ENCODE results near the gene MYH10.
A peak's percentile ranks its signal among the peaks of the same experiment; 100 is the strongest.
"Not testable (repeated sequence)": the region's sequence is repeated elsewhere in the genome, so short reads cannot be mapped to it uniquely, and the experiment has no call there.

Gene MYH10
- long read RNA-seq, donor 1, partial matches to known transcripts = 12 of 12 reads
- long read RNA-seq, donor 1, other reads (novel, unspliced or antisense) = 0 of 12 reads
- long read RNA-seq, donor 2, full-length matches to known transcripts = 2 of 7 reads
- long read RNA-seq, donor 2, partial matches to known transcripts = 5 of 7 reads
- long read RNA-seq, donor 2, other reads (novel, unspliced or antisense) = 0 of 7 reads
- long read RNA-seq, donor 3, partial matches to known transcripts = 5 of 6 reads
- long read RNA-seq, donor 3, other reads (novel, unspliced or antisense) = 0 of 6 reads
- long read RNA-seq, donor 4, partial matches to known transcripts = 58 of 59 reads
- long read RNA-seq, donor 4, other reads (novel, unspliced or antisense) = 0 of 59 reads
- long read RNA-seq, donor 5, full-length matches to known transcripts = 6 of 35 reads
- long read RNA-seq, donor 5, partial matches to known transcripts = 29 of 35 reads
- long read RNA-seq, donor 5, other reads (novel, unspliced or antisense) = 0 of 35 reads
- long read RNA-seq, donor 6, partial matches to known transcripts = 28 of 32 reads
- long read RNA-seq, donor 6, other reads (novel, unspliced or antisense) = 0 of 32 reads
- long read RNA-seq, donor 7 = 0 reads
- long read RNA-seq, donor 8, full-length matches to known transcripts = 4 of 75 reads
- long read RNA-seq, donor 8, partial matches to known transcripts = 71 of 75 reads
- long read RNA-seq, donor 8, other reads (novel, unspliced or antisense) = 0 of 75 reads

- peak; percentile 82 for DNase-seq
These were observed at the start of gene MYH10 for GRCh38 chr17:8630227-8630801. TSS of gene MYH10 (minus strand) at chr17:8630725. CDS start at chr17:8623246, 7,479 bp downstream.

GRCh38 chr17:8679126-8679525 is 48.6 kb upstream of the MYH10 start:
- no peak for DNase-seq

- DNase-seq = no peak
These were observed 44.8 kb upstream of the MYH10 start for GRCh38 chr17:8675306-8675705.

- peak; percentile 56 for DNase-seq
These were observed 44.1 kb upstream of the MYH10 start for GRCh38 chr17:8674344-8675305.

- DNase-seq = peak; percentile 50
These were observed 43.1 kb upstream of the MYH10 start for GRCh38 chr17:8673612-8674011.

GRCh38 chr17:8672326-8672725 is 41.8 kb upstream of the MYH10 start:
- no peak for DNase-seq

- DNase-seq = peak; percentile 21
These were observed 39.9 kb upstream of the MYH10 start for GRCh38 chr17:8670421-8670820.

- DNase-seq = no peak
These were observed 37.7 kb upstream of the MYH10 start for GRCh38 chr17:8668176-8668740.

GRCh38 chr17:8667421-8667820 is 36.9 kb upstream of the MYH10 start:
- no peak for DNase-seq

GRCh38 chr17:8665684-8666083 is 35.2 kb upstream of the MYH10 start:
- DNase-seq = peak; percentile 31

GRCh38 chr17:8664456-8665126 is 34.1 kb upstream of the MYH10 start:
- peak; percentile 47 for DNase-seq

- DNase-seq = no peak
These were observed 32.4 kb upstream of the MYH10 start for GRCh38 chr17:8662973-8663372.

- no peak for DNase-seq
These were observed 31.7 kb upstream of the MYH10 start for GRCh38 chr17:8662076-8662831.

GRCh38 chr17:8660709-8661108 is 30.2 kb upstream of the MYH10 start:
- DNase-seq = not testable (repeated sequence)

- DNase-seq = no peak
These were observed 29.4 kb upstream of the MYH10 start for GRCh38 chr17:8659758-8660410.

- DNase-seq = no peak
These were observed 28.3 kb upstream of the MYH10 start for GRCh38 chr17:8658810-8659209.

- no peak for DNase-seq
These were observed 26.2 kb upstream of the MYH10 start for GRCh38 chr17:8656693-8657092.

- no peak for DNase-seq
These were observed 24.3 kb upstream of the MYH10 start for GRCh38 chr17:8654822-8655221.

- DNase-seq = no peak
These were observed 20.5 kb upstream of the MYH10 start for GRCh38 chr17:8651013-8651412.

GRCh38 chr17:8650119-8650499 is 19.6 kb upstream of the MYH10 start:
- no peak for DNase-seq

Measured in right kidney (tissue), 9 donors.